Measurements from ENCODE around the gene TBC1D17. TPM values are rescaled to one million over a fixed set of nuclear protein-coding genes. Genes with fewer than 3 reads are reported as not detected.

Gene TBC1D17
- polyA plus RNA-seq, 1 donor from 2014 or later = 13.1 TPM

- no peak for TF ChIP-seq REST (IDR thresholded peaks at IDR 0.05; ENCODE audit: borderline replicate concordance)
- no peak for TF ChIP-seq TAF1 (IDR thresholded peaks at IDR 0.05; ENCODE audit: low read depth)
Observed at GRCh38 chr19:49855676-49856573, 21.6 kb upstream of the TBC1D17 start (continued).

- Histone ChIP-seq H4K20me1 (ENCODE audit: insufficient read depth) (peaks cover 43% of the 10 kb centered on the region), H3K36me3 (ENCODE audit: insufficient read depth, low read length) (no peaks in the 10 kb centered on the region)
Observed at GRCh38 chr19:49856574-49857021, 20.9 kb upstream of the TBC1D17 start.

More at GRCh38 chr19:49856574-49857021, 20.9 kb upstream of the TBC1D17 start:
- no peaks in the 10 kb centered on the region for H3K9me3 ChIP-seq (ENCODE audit: low read length)
- H3K4me3 ChIP-seq (ENCODE audit: low read length) = no peak overlapping the region
- H3K9me2 ChIP-seq (ENCODE audit: insufficient read depth, low read length) = no peaks in the 10 kb centered on the region
- no peak overlapping the region for H3K4me2 ChIP-seq (ENCODE audit: low read length)
- no peak overlapping the region for H3K27ac ChIP-seq (ENCODE audit: low read length)
- no peaks in the 10 kb centered on the region for H3K27me3 ChIP-seq (ENCODE audit: insufficient read depth, low read depth, low read length)
- peaks cover 35% of the 10 kb centered on the region for H3K79me2 ChIP-seq (replicated peaks; ENCODE audit: insufficient read depth, low read length)
- H3F3A ChIP-seq (ENCODE audit: insufficient read depth, low read length, poor library complexity, severe bottlenecking) = no peaks in the 10 kb centered on the region
- no peak overlapping the region for H3K9ac ChIP-seq (ENCODE audit: low read length)
- H2AFZ ChIP-seq (ENCODE audit: low read depth, low read length) = no peak overlapping the region
- no peak for TF ChIP-seq TAF1 (IDR thresholded peaks at IDR 0.05; ENCODE audit: low read depth)
- no peak for TF ChIP-seq SMC3 (conservative IDR thresholded peaks at IDR 0.05; ENCODE audit: poor library complexity)
- no peak for TF ChIP-seq RAD21 (conservative IDR thresholded peaks at IDR 0.05)
- TF ChIP-seq MXI1 (conservative IDR thresholded peaks at IDR 0.05; ENCODE audit: poor library complexity, severe bottlenecking) = no peak
- TF ChIP-seq EP300 (conservative IDR thresholded peaks at IDR 0.05; ENCODE audit: poor library complexity, severe bottlenecking) = no peak
- TF ChIP-seq POLR2AphosphoS5 (IDR thresholded peaks at IDR 0.05) = no peak
- TF ChIP-seq EZH2 (IDR thresholded peaks at IDR 0.05; ENCODE audit: borderline replicate concordance, insufficient read depth, low read length, poor library complexity, severe bottlenecking) = no peak
- TF ChIP-seq CTCF (IDR thresholded peaks at IDR 0.05; ENCODE audit: poor library complexity, severe bottlenecking) = no peak
- no peak for TF ChIP-seq REST (IDR thresholded peaks at IDR 0.05; ENCODE audit: borderline replicate concordance)

Measured in neural cell (in vitro differentiated cells).